GM18519 (cell line): ENCODE results near the gene CDKAL1.

Experiments used
- ATAC-seq: cut with Tn5 transposase; IDR thresholded peaks from one replicate; pipeline ENCODE4 v1.9.1; 2021; ENCODE audit warnings: mild to moderate bottlenecking, moderate library complexity; ENCODE audit not compliant: unreplicated experiment, low FRiP score

Gene CDKAL1

GRCh38 chr6:20777801-20778200 lies 243.5 kb downstream of the CDKAL1 start:
- ATAC-seq: no peak

DNA sequence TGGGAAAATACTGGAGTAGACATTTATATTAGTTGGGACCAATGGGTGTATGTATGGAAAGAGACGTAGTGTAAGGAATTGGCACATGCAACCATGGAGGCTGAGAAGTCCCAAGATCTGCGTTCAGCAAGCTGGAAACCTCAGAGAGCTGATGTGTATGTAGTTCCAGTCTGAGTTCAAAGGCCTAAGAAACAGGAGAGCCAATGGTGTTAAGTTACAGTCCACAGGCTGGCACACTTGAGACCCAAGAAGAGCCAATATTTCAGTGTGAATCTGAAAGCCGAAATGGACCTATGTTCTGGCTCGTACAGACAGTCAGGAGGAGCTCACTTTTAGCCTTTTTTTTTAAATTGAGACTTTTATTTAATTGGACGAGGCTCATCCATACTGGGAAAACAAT lies 244.2 kb downstream of the CDKAL1 start:
- no peak for ATAC-seq

DNA sequence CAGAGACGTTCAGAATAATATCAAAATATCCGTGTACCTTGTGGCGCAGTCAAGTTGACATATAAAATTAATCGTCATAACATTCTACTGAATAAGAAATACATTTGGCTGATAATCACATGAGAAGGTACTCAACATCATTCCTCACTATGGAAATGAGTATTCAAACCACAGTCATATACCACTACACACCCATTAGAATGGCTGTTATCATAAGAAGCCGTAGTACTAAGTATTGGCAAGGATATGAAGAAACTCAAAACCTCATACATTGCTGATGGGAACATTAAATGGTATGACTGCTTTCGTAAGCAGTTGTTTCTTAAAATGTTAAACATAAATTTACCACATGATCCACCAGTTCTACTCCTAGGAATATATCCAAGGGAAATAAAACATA lies 244.7 kb downstream of the CDKAL1 start:
- no peak for ATAC-seq

GRCh38 chr6:20789162-20789561 lies 254.9 kb downstream of the CDKAL1 start:
- ATAC-seq: no peak

DNA sequence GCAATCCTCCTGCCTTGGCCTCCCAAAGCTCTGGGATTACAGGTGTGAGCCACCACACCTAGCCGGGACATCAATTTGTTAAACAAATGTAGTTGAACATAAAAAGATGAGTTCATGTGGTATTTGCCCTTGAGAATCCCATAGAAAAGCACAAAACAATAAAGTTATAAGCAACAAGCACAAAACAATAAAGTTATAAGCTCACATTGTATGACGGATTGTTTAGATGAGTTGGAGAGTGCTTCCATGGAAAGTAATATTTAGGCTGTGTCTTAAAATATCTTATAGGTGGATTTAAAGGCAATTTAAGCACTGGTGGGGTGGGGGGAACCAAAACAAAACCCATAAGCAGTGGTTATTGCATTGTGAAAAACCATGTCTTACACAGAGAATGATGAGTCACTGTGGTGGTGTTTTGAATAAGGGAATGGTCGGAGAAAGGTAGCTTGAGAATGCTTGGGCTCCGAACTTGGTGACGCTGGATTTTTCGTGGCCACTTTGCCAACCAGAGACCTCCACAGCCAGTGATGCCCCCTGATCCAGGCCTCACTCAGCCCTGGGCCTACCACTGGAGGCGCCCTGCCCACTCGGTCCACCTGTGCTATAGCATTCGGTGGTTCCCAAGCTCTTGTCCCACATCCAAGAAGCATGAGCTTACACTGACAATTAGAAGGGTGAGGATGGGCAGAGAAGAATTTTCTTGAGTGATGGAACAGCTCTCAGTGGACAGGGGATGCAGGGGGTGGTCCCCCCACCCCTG lies 256.0 kb downstream of the CDKAL1 start:
- no peak for ATAC-seq

DNA sequence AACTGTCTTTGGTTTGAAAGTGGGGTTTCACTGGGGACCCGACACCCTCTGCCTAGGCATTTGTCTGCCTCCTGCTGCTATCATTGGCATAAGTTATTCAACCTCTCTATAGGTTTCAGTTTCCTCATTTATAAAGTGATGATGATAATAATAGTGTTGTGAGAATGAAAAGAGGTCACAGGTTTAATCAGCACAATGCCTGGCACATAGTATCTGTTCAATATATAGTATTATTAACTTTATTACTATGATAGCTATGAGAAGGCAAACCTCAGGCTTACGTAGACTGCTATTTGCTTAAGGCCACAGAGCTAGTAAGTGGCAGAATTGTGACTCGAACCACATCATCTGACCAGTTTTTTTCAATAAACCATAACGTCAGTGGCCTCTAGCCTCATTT lies 256.8 kb downstream of the CDKAL1 start:
- ATAC-seq: no peak

- ATAC-seq: no peak
These were observed 257.7 kb downstream of the CDKAL1 start for GRCh38 chr6:20791944-20792343.

- ATAC-seq: no peak
These were observed 258.9 kb downstream of the CDKAL1 start for GRCh38 chr6:20793174-20793573.

DNA sequence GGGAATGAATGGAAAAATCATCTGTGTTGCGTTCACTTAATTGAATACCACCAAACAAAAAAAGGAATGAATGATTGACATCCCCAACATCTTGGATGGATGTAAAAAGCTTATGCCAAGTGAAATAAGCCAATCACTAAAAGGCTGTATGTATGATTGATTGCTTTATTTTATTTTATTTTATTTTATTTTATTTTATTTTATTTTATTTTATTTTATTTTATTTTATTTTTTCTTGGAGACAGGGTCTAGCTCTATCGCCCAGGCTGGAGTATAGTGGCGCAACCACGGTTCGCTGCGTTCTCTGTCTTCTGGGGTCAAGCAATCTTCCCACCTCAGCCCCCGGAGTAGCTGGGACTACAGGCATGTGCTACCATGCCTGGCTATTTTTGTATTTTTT lies 263.3 kb downstream of the CDKAL1 start:
- no peak for ATAC-seq

DNA sequence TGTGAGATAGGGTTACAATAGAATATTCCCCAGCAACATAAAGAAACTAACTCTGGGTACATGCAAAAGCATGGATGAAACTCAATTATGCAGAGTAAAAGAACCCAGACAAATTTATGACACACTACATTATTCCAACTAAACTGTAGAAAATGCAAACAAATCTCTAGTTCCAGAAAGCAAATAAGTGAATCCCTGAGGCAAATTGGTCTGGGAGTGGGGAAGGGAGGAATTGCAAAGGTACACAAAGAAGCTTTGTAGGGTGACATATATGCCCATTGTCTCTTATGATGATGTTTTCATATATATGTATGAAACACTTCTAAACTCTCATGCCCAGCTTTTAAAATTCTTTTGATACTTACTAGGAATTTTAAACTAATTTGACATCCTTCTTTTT lies 266.0 kb downstream of the CDKAL1 start:
- no peak for ATAC-seq

DNA sequence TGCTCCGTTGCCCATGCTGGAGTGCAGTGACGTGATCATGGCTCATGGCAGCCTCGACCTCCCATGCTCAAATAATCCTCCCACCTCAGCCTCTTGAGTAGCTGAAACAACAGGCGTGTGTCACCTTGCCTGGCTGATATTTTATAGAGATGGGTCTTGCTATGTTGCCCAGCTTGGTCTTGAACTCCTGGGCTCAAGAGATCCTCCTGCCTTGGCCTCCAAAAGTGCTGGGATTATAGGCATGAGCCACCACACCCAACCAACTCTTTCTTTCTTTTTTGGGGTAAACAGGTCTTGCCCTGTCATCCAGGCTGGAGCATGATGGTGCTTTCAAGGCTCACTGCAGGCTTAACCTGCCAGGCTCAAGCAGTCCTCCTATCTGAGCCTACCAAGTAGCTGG lies 266.4 kb downstream of the CDKAL1 start:
- ATAC-seq: no peak

DNA sequence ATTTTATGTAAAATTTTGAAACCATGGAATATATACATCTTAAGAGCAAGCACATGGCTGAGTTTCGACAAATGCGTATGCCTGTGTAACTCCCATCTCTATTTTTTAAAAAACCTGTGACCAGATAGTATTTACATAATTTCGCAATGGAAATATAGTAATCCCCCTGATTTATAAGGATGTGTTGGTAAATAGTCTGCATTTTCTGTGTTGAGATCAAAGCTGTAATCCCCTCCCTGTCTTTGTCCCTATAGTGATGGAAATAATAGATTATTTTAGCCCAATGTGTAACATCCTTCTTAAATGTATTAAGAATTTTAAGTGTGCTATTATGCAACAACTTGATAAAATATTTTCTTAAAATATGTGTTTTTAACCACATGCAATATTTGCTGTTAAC lies 267.3 kb downstream of the CDKAL1 start:
- no peak for ATAC-seq

GRCh38 chr6:20802596-20802995 lies 268.3 kb downstream of the CDKAL1 start:
- no peak for ATAC-seq

DNA sequence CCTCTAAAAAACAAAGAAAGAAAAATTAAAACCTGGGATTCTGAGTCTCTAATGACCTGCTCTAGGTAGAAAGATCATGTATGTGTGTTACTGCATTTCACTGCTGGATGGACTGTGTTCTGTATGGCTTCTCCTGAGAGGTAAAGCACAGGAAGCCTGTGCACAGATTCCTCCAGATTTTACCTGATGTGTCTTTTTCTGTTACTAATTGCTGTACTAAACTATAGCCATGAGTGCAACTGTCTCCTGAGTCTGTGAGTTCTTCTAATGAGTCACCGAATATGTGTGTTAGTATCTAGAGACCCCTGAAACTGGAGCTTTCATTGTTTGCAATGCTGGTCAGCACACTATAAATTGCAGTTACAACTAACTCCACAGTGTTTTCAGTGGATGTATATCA lies 270.8 kb downstream of the CDKAL1 start:
- ATAC-seq: no peak

GRCh38 chr6:20806669-20807068 lies 272.4 kb downstream of the CDKAL1 start:
- no peak for ATAC-seq

GRCh38 chr6:20808439-20808838 lies 274.2 kb downstream of the CDKAL1 start:
- ATAC-seq: no peak

DNA sequence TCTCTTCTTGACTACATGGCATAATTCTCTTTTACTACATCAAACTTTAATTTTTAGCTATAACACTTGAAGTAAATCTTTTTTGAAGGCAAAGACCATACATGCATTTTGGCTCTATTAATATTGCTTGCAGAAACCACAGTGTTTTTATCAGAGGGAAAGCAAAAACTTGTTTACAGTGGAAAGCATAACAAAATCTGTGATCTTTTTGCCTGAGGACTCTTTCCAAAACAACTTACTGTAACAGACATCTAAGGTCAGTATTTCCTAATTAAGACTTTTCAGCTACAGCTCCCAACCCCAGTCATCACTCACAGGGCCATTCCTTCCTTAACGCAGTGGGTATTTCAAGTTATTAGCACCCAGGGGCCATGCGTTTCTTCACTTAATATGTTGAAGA lies 274.7 kb downstream of the CDKAL1 start:
- no peak for ATAC-seq

GRCh38 chr6:20810727-20811108 lies 276.5 kb downstream of the CDKAL1 start:
- no peak for ATAC-seq

- ATAC-seq: no peak
These were observed 277.0 kb downstream of the CDKAL1 start for GRCh38 chr6:20811109-20811761.

GRCh38 chr6:20812776-20813175 lies 278.5 kb downstream of the CDKAL1 start:
- ATAC-seq: no peak

GRCh38 chr6:20814494-20814893 lies 280.2 kb downstream of the CDKAL1 start:
- ATAC-seq: no peak

- ATAC-seq: no peak
These were observed 281.9 kb downstream of the CDKAL1 start for GRCh38 chr6:20816126-20816525.
